K562 (cell line): Measurements from ENCODE around the gene SPHK1. TPM values are rescaled to one million over a fixed set of nuclear protein-coding genes. Genes with fewer than 3 reads are reported as not detected.

Source experiments
- ARID3B ChIP-seq: fragments of 250-450 bp; sonication (Bioruptor Pico); IDR thresholded peaks from 2 replicates; pipeline ENCODE4 v1.4.0; 2020; ENCODE audit warnings: borderline replicate concordance
- ATF6 ChIP-seq: sonication (generic); formaldehyde crosslinking; IDR thresholded peaks from 2 replicates; pipeline ENCODE4 v1.4.0; 2020; ENCODE audit warnings: mild to moderate bottlenecking, missing genetic modification reagents
- E2F1 ChIP-seq: sonication (generic); formaldehyde crosslinking; IDR thresholded peaks from 2 replicates; pipeline ENCODE4 v1.8.1; 2023; ENCODE audit warnings: mild to moderate bottlenecking, missing genetic modification reagents, moderate library complexity
- ERF ChIP-seq: fragments of 450-650 bp; formaldehyde crosslinking; IDR thresholded peaks from 2 replicates; pipeline ENCODE4 v1.4.0; 2020; ENCODE audit warnings: mild to moderate bottlenecking, mixed read lengths
- ETV6 ChIP-seq, 3 experiments: fragments of 150-350 bp in 1 of 3; sonication (generic) in 1 of 3; formaldehyde crosslinking in 1 of 3; IDR thresholded peaks; 2 replicates each; pipeline versions ENCODE4 v1.6.1 to v1.8.0; 2014 to 2022; ENCODE audit warnings: borderline replicate concordance in 2 of 3, low read depth in 2 of 3, antibody characterized with exemption in 1 of 3, low read length in 1 of 3, mild to moderate bottlenecking in 1 of 3, missing genetic modification reagents in 1 of 3
- FOXM1 ChIP-seq, 2 experiments: fragments of 450-650 bp in 1 of 2; sonication (generic) in 1 of 2; formaldehyde crosslinking in 1 of 2; IDR thresholded peaks; 2 replicates each; pipeline versions ENCODE4 v1.6.1 to v1.9.0; 2017 to 2022; ENCODE audit warnings: low read depth in 2 of 2, mild to moderate bottlenecking in 2 of 2, missing genetic modification reagents in 1 of 2, moderate library complexity in 1 of 2
- GABPA ChIP-seq: fragments of 200-800 bp; sonication (Bioruptor generic); conservative IDR thresholded peaks from 2 replicates; pipeline ENCODE4 v1.6.1; 2016; ENCODE audit warnings: low read depth, missing genetic modification characterization, missing compliant biosample characterization
- MECOM ChIP-seq: fragments of 250-450 bp; sonication (Bioruptor Pico); IDR thresholded peaks from 2 replicates; pipeline ENCODE4 v1.8.0; 2022; ENCODE audit warnings: inconsistent platforms
- MIER1 ChIP-seq: fragments of 450-650 bp; IDR thresholded peaks from 2 replicates; pipeline ENCODE4 v1.6.1; 2016; ENCODE audit warnings: antibody characterized with exemption, mild to moderate bottlenecking, low read depth
- MXD1 ChIP-seq: fragments of 250-450 bp; sonication (Bioruptor Pico); IDR thresholded peaks from 2 replicates; pipeline ENCODE4 v1.8.0; 2021; ENCODE audit warnings: borderline replicate concordance, mild to moderate bottlenecking, moderate library complexity; ENCODE audit not compliant: poor library complexity, severe bottlenecking
- NFIC ChIP-seq: fragments of 450-650 bp; IDR thresholded peaks from 2 replicates; pipeline ENCODE4 v1.6.1; 2017; ENCODE audit warnings: mild to moderate bottlenecking, inconsistent platforms
- NFIX ChIP-seq: fragments of 250-450 bp; sonication (Bioruptor Pico); IDR thresholded peaks from 2 replicates; pipeline ENCODE4 v1.4.0; 2020; ENCODE audit warnings: low read depth, mild to moderate bottlenecking, moderate library complexity
- NFRKB ChIP-seq: fragments of 450-650 bp; IDR thresholded peaks from 2 replicates; pipeline ENCODE4 v1.6.1; 2016; ENCODE audit warnings: low read depth
- PCBP1 ChIP-seq: fragments of 200-400 bp; formaldehyde crosslinking; IDR thresholded peaks from 2 replicates; pipeline ENCODE4 v1.6.1; 2018; ENCODE audit warnings: mild to moderate bottlenecking, low read depth, low read length; ENCODE audit not compliant: poor library complexity, severe bottlenecking
- PCBP2 ChIP-seq: fragments of 200-400 bp; formaldehyde crosslinking; IDR thresholded peaks from 2 replicates; pipeline ENCODE4 v1.6.1; 2018; ENCODE audit warnings: low read length, low read depth, mild to moderate bottlenecking, moderate library complexity; ENCODE audit not compliant: poor library complexity, severe bottlenecking
- PHB ChIP-seq: fragments of 250-450 bp; sonication (Bioruptor Pico); IDR thresholded peaks from 2 replicates; pipeline ENCODE4 v1.5.0; 2021
- PURB ChIP-seq: sonication (generic); formaldehyde crosslinking; IDR thresholded peaks from 2 replicates; pipeline ENCODE4 v1.9.0; 2021; ENCODE audit warnings: low read depth, mild to moderate bottlenecking, missing genetic modification reagents
- SMARCA5 ChIP-seq: fragments of 450-650 bp; IDR thresholded peaks from 2 replicates; pipeline ENCODE4 v1.6.1; 2016
- SP2 ChIP-seq: IDR thresholded peaks from 2 replicates; pipeline ENCODE4 v1.6.1; 2011; ENCODE audit warnings: mild to moderate bottlenecking, low read depth, low read length, moderate library complexity; ENCODE audit not compliant: poor library complexity, severe bottlenecking; ENCODE audit errors: extremely low read depth
- TRIM24 ChIP-seq, 2 experiments: fragments of 450-650 bp; IDR thresholded peaks; 2 replicates each; pipeline ENCODE4 v1.6.1; 2016
- ZNF174 ChIP-seq: fragments of 250-450 bp; sonication (Bioruptor Pico); IDR thresholded peaks from 2 replicates; pipeline ENCODE4 v1.4.0; 2020; ENCODE audit warnings: mild to moderate bottlenecking
- ZNF253 ChIP-seq: fragments of 250-450 bp; sonication (Bioruptor Pico); conservative IDR thresholded peaks from 2 replicates; pipeline ENCODE4 v1.6.1; 2021; ENCODE audit warnings: mild to moderate bottlenecking
- ZNF354B ChIP-seq: fragments of 250-450 bp; sonication (Bioruptor Pico); IDR thresholded peaks from 2 replicates; pipeline ENCODE4 v1.4.0; 2020
- ZNF589 ChIP-seq: fragments of 200-800 bp; sonication (Bioruptor generic); IDR thresholded peaks from 2 replicates; pipeline ENCODE4 v1.6.1; 2016; ENCODE audit warnings: low read depth, missing genetic modification characterization, missing compliant biosample characterization
- polyA plus RNA-seq, 8 experiments: library from polyadenylated mRNA; depleted of rRNA in 4 of 8; stranded (reverse) in 5 of 8; unstranded in 3 of 8; fragments of >200 nt; fragmentation: Nextera tagmentation in 2 of 8; fragmentation: Illumina TruSeq in 1 of 8; extraction: Ambion mirVana in 2 of 8; extraction: Trizol in 1 of 8; gene quantifications; 2 replicates each; pipeline versions ENCODE4 v1.2.1 to v1.2.3, GENCODE V29; 2011 to 2014; ENCODE audit warnings: inconsistent platforms in 1 of 8, missing spikeins in 1 of 8
- total RNA-seq, 7 experiments: library from RNA; depleted of rRNA in 6 of 7; stranded (reverse); fragments of >200 nt in 6 of 7; fragmentation: Illumina TruSeq in 2 of 7; extraction: Trizol in 2 of 7; gene quantifications; 2 replicates each; pipeline versions ENCODE4 v1.2.1 to v1.2.3, GENCODE V29; 2011 to 2021; ENCODE audit warnings: low replicate concordance in 1 of 7

SPHK1 gene
- total and polyA plus RNA-seq, 9 of the 15 experiments (the other 6 are each of a cell fraction or from before 2014, with no cell fraction given): 0.21 to 60.3 (median 14.5) TPM

- no peak for TF ChIP-seq ARID3B (CRISPR knock-in tag)
- no peak for TF ChIP-seq ERF (CRISPR knock-in tag)
- no peak for TF ChIP-seq NFIX (CRISPR knock-in tag)
- TF ChIP-seq ZNF589: no peak
- no peak for TF ChIP-seq ZNF174 (CRISPR knock-in tag)
- TF ChIP-seq MXD1 (CRISPR knock-in tag): no peak
- TF ChIP-seq ZNF354B (CRISPR knock-in tag): no peak
- TF ChIP-seq ATF6 (CRISPR knock-in tag): no peak
- TF ChIP-seq PURB (CRISPR knock-in tag): no peak
- TF ChIP-seq GABPA (tag): no peak
- TF ChIP-seq ZNF253: no peak
- TF ChIP-seq SP2: no peak
- peak; percentile 55; the same call in 1 of the 2 replicates for TF ChIP-seq NFRKB
- TF ChIP-seq FOXM1 (IDR thresholded peaks at IDR 0.05; ENCODE audit: low read depth): no peak
- no peak for TF ChIP-seq FOXM1 (CRISPR knock-in tag; IDR thresholded peaks at IDR 0.05; ENCODE audit: low read depth)
- no peak for TF ChIP-seq PHB (CRISPR knock-in tag)
- TF ChIP-seq MECOM (CRISPR knock-in tag): peak; percentile 78; the same call in 1 of the 2 replicates
- no peak for TF ChIP-seq SMARCA5
- TF ChIP-seq ETV6 (IDR thresholded peaks at IDR 0.05; ENCODE audit: borderline replicate concordance in 1 of 2, low read depth in 2 of 2, low read length in 1 of 2): no peak
- no peak for TF ChIP-seq ETV6 (CRISPR knock-in tag; IDR thresholded peaks at IDR 0.05; ENCODE audit: borderline replicate concordance)
- TF ChIP-seq TRIM24 (IDR thresholded peaks at IDR 0.05): peak in 1 of 2 experiments; percentile 65; a peak in 2 of 4 replicates
- no peak for TF ChIP-seq MIER1
- no peak for TF ChIP-seq PCBP1
- no peak for TF ChIP-seq E2F1
- peak; percentile 74 for TF ChIP-seq NFIC
- TF ChIP-seq PCBP2: no peak
Measured at GRCh38 chr17:76354747-76355310, 29.6 kb upstream of the SPHK1 start (continued).
